Cortex of kidney (tissue), 1 donor: Measurements from ENCODE around the gene PCDHA6.
"Not testable (repeated sequence)": the region's sequence is repeated elsewhere in the genome, so short reads cannot be mapped to it uniquely, and the experiment has no call there.

Experiments
- DNase-seq: peaks from one replicate; lab custom pipeline; 2025; lab: John Stamatoyannopoulos, UW

Gene PCDHA6

GRCh38 chr5:140862441-140863295 is 34.9 kb downstream of the PCDHA6 start:
- DNase-seq = no peak

GRCh38 chr5:140868721-140869554 is 41.2 kb downstream of the PCDHA6 start, which contains the start of gene PCDHA11:
PCDHA11 (plus strand) TSS chr5:140868957; CDS start chr5:140869104, 147 bp downstream.
- DNase-seq = no peak

- no peak for DNase-seq
Observed at GRCh38 chr5:140869555-140869886, 41.8 kb downstream of the PCDHA6 start.

GRCh38 chr5:140870221-140871201 is 42.8 kb downstream of the PCDHA6 start:
- no peak for DNase-seq

- DNase-seq = no peak
Observed at GRCh38 chr5:140875085-140876065, 47.6 kb downstream of the PCDHA6 start, which contains the start of gene PCDHA12. PCDHA12 (plus strand) TSS chr5:140875308; CDS start chr5:140875473, 165 bp downstream.

- not testable (repeated sequence) for DNase-seq
Observed at GRCh38 chr5:140876541-140877261, 48.9 kb downstream of the PCDHA6 start.

GRCh38 chr5:140877262-140877581 is 49.5 kb downstream of the PCDHA6 start:
- DNase-seq = no peak
